T-helper 2 cell treated with Interferon-gamma antibody and Interleukin-4, amounts not matched to agents 5 μg/mL and 100 μg/mL, for 36 hours (primary cell): ENCODE data around the gene CTNNA2.

Experiments
- DNase-seq: peaks from one replicate; pipeline ENCODE4 v3.0.0; 2021; ENCODE audit warnings: low spot score
- H3K27ac Mint-ChIP-seq: one replicate; pipeline ENCODE4 v1.8.0; 2021; ENCODE audit warnings: mild to moderate bottlenecking, mixed read lengths
- H3K27me3 Mint-ChIP-seq: one replicate; pipeline ENCODE4 v1.8.0; 2021; ENCODE audit warnings: low read depth, mixed read lengths
- H3K36me3 Mint-ChIP-seq: one replicate; pipeline ENCODE4 v1.8.0; 2021; ENCODE audit warnings: low read depth, mixed read lengths
- H3K4me1 Mint-ChIP-seq: one replicate; pipeline ENCODE4 v1.8.0; 2021; ENCODE audit warnings: low read depth, mixed read lengths
- H3K4me3 Mint-ChIP-seq: one replicate; pipeline ENCODE4 v1.8.0; 2022; ENCODE audit warnings: mild to moderate bottlenecking, moderate library complexity, mixed read lengths
- H3K9me3 Mint-ChIP-seq: one replicate; pipeline ENCODE4 v1.8.0; 2021; ENCODE audit warnings: mixed read lengths

The CTNNA2 gene

DNA sequence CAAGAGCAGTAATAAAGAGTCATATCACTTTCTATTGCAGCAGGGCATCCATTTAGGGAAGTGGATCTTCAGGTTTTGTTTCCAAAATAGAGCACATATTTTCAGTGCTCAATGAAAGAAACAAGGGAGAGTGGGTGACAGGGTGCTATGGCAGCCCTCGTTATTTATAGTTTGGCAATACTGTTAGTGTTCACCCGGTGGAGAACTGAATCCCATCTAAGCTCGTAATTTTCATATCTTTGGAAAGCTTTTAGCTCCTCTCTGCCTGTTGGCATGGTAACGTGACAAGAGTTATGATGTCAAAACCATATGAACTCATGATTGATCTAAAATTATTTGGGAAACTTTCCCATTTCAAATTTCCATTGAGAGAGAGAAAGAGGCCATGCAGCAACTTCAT, 459.8 kb downstream of the CTNNA2 start:
- Mint-ChIP-seq H3K27ac (no peak overlapping the region), H3K36me3 (no peaks in the 10 kb centered on the region), H3K4me1 (no peaks in the 10 kb centered on the region), H3K27me3 (no peaks in the 10 kb centered on the region), H3K9me3 (no peaks in the 10 kb centered on the region), H3K4me3 (no peak overlapping the region)
- DNase-seq = no peak

DNA sequence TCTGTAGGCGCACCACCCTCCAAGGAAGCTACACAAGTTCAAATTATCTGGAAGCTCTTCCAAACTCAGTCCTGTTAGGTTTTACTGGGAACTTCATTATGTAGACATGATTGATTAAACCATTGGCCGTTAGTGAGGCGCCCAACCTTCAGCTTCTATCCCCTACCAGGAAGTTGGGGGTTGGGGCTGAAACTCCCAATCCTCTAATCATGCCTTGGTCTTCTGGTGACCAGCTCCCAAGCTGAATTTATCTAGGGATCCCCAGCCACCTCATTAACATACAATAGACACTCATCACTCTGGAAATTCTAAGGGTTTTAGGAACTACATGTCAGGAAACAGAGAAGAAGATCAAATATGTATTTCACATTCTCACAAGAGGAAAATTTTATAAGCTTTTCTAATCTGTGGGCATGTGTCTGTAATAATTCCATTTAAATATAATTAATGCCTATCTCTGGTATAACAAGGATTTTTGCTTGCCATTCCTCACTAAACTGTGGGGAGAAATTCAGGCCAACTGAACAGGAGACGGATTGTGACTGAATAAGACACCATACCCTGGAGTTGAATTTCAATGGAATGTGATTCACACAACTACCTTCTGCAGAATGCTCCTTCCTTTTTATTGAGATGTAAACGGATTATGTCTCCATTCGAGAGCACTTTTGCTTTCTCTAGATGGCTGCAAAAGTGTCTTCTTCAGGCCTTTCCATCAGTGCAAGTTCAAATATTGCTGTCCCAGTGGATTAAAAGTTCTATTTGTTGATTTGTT, 463.1 kb downstream of the CTNNA2 start:
- H3K4me1 Mint-ChIP-seq = no peaks in the 10 kb centered on the region
- no peak overlapping the region for H3K27ac Mint-ChIP-seq
- no peaks in the 10 kb centered on the region for H3K9me3 Mint-ChIP-seq
- no peak for DNase-seq
- no peaks in the 10 kb centered on the region for H3K36me3 Mint-ChIP-seq
- no peak overlapping the region for H3K4me3 Mint-ChIP-seq
- H3K27me3 Mint-ChIP-seq = no peaks in the 10 kb centered on the region

DNA sequence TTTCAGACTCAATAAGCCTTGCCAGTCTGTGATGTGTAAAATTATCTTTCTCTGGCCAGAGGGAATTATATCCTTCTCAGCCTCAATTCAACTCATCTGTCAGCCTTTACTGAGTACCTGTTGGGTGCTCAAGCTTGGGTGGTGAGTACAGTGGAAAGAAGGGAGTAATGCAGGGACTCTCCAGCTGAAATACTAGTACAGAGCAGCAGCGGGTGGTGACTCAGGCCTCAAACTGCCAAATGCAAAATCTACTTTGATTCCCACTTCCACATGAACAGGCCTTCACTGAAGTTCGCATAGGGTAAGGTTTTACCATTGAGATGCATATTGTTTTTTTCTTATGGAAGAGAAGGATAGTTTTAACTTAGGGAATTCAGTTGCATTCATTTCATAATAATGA, 464.9 kb downstream of the CTNNA2 start:
- H3K9me3 Mint-ChIP-seq = no peaks in the 10 kb centered on the region
- DNase-seq = no peak
- H3K4me1 Mint-ChIP-seq = no peaks in the 10 kb centered on the region
- no peaks in the 10 kb centered on the region for H3K27me3 Mint-ChIP-seq
- no peaks in the 10 kb centered on the region for H3K36me3 Mint-ChIP-seq
- H3K4me3 Mint-ChIP-seq = no peak overlapping the region
- no peak overlapping the region for H3K27ac Mint-ChIP-seq

DNA sequence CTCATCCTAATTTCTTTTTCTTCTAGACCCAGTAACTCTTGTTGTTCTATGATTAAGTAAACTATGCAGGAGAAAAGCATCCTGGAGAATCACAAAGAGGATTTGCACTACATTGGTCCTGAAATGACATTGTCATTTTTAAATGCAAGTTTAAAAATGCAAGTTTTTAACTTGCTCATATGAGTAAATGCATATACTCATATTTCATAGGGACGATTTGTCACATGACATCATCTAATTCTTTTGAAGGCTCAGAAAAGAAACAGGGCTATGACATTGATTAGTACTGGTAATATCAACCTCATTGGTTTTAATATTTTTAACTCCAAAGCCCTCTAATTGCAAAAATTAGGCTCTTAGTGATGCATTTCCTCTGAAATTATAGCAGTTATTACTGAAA, 467.3 kb downstream of the CTNNA2 start:
- no peak for DNase-seq
- Mint-ChIP-seq H3K4me3 (no peak overlapping the region), H3K27me3 (no peaks in the 10 kb centered on the region), H3K27ac (no peak overlapping the region), H3K36me3 (no peaks in the 10 kb centered on the region), H3K9me3 (no peaks in the 10 kb centered on the region), H3K4me1 (no peaks in the 10 kb centered on the region)

DNA sequence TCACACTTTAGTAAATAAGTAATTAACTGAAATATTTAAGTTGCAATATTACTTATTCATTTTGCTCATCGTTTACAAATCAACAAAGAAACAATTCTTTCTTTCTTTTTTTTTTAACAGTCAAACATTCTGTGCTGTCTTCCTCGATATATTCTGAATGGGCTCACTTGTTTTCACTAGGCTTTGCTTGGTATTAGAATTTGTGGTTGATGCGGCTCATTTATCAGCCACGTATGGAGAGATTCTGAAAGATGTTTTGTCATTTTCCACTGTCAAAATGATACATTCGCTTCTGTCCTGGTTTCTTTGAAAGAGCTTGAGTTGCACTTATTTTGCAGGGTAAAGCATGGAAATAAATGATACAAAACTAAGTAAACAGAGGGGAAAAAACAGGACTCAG, 468.0 kb downstream of the CTNNA2 start:
- no peaks in the 10 kb centered on the region for H3K9me3 Mint-ChIP-seq
- H3K36me3 Mint-ChIP-seq = no peaks in the 10 kb centered on the region
- H3K27ac Mint-ChIP-seq = no peak overlapping the region
- no peak for DNase-seq
- no peaks in the 10 kb centered on the region for H3K4me1 Mint-ChIP-seq
- no peak overlapping the region for H3K4me3 Mint-ChIP-seq
- no peaks in the 10 kb centered on the region for H3K27me3 Mint-ChIP-seq

DNA sequence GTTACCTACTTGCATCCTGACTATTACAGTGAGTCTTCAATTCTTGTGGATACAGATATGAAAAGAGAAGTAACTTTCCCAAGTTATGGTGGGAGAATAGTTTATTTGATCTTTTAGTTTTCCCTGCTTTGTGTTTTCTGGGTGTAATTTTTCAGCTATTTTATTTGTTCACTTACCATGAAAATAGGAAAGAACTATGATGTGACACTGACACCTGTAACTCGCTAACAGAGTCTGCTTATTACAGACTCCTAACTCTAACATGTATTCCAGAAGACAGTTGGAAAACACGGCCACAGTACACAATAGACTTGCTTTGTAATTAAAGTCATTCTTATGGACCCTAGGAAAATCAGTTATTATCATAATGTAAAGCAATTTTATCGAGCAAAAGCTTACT, 468.5 kb downstream of the CTNNA2 start:
- no peaks in the 10 kb centered on the region for H3K4me1 Mint-ChIP-seq
- no peak overlapping the region for H3K27ac Mint-ChIP-seq
- no peak overlapping the region for H3K4me3 Mint-ChIP-seq
- H3K27me3 Mint-ChIP-seq = no peaks in the 10 kb centered on the region
- H3K36me3 Mint-ChIP-seq = no peaks in the 10 kb centered on the region
- DNase-seq = no peak
- H3K9me3 Mint-ChIP-seq = no peaks in the 10 kb centered on the region

DNA sequence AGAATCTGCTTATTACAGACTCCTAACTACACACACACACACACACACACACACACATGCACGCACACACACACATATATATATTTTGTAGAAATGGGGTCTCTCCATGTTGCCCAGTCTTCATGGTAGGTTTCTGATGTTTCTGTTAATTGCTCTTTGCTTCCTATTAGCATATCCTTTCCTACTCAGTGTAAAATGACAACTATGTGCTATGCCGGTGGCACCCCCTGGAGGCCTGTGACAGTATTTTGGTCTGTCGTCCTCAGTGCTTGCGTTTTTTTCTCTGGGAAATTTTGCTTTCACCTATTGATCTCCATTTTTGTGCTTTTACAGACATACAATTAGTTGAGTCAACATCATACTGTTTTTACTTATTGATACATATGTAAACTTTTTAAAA, 469.6 kb downstream of the CTNNA2 start:
- H3K4me1 Mint-ChIP-seq = no peaks in the 10 kb centered on the region
- H3K27me3 Mint-ChIP-seq = no peaks in the 10 kb centered on the region
- no peak for DNase-seq
- no peaks in the 10 kb centered on the region for H3K36me3 Mint-ChIP-seq
- no peaks in the 10 kb centered on the region for H3K9me3 Mint-ChIP-seq
- no peak overlapping the region for H3K27ac Mint-ChIP-seq
- no peak overlapping the region for H3K4me3 Mint-ChIP-seq

DNA sequence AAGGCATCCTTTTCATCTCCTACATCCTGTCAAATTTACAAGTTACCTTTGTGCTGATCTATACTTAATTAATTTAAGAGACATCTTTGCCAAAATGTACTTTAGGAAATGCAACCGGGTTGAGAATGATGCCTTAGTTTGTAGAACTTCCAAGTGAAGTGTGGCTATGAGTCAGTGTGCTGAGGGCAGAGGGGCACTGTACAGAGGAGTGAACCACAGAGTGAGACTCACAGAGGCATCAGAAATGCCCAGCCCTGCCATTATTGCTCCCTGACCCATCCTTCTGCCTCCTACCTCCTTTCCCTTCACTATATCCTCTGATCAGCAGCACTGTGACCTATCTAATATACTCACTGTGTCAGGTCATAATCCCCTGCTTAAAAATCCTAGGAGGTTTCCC, 471.6 kb downstream of the CTNNA2 start:
- H3K9me3 Mint-ChIP-seq = no peaks in the 10 kb centered on the region

DNA sequence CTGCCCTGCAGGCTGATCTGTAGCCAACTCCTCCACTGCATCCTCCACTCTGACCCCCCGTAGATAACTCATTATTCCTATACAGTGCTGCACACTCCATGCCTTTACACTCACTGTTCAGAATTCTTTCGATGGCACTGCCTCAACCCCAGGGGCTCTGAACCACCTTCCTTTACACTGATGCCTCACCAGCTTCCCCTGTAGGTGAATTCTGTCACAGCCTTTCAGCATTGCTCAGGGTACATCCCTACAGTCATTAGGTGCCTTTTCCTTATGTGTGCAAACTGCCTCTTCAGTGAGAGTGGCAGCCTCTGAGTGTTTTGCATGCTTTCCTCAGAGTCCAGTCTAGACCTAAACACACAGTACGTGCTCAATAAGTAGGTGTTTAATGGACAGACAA, 472.3 kb downstream of the CTNNA2 start:
- H3K4me3 Mint-ChIP-seq = no peak overlapping the region
- no peak overlapping the region for H3K27ac Mint-ChIP-seq

More for the DNA sequence above, 471.6 kb downstream of the CTNNA2 start:
- DNase-seq = no peak
- H3K27ac Mint-ChIP-seq = no peak overlapping the region
- H3K4me3 Mint-ChIP-seq = no peak overlapping the region
- H3K27me3 Mint-ChIP-seq = no peaks in the 10 kb centered on the region
- H3K4me1 Mint-ChIP-seq = no peaks in the 10 kb centered on the region
- H3K36me3 Mint-ChIP-seq = no peaks in the 10 kb centered on the region

DNA sequence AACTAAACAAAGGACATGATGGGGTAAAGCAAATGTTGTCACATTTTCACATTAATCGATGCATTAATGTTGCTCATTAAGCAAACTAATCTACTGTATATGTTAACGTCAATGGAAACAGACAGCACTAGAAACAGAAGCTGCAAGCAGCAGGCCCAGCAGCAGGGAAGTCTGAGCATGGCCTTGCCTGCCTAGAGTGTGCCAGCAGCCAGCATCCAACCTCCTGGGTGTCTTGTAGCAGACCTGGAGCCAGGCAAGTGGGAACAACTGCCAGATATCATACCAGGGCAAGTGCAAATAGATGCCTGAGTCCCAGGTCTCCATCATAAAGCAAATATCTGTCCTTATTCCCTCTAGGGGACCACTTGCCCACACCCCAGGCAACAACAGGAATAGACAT, 472.7 kb downstream of the CTNNA2 start:
- H3K9me3 Mint-ChIP-seq = no peaks in the 10 kb centered on the region
- no peak overlapping the region for H3K27ac Mint-ChIP-seq
- no peaks in the 10 kb centered on the region for H3K36me3 Mint-ChIP-seq
- no peaks in the 10 kb centered on the region for H3K27me3 Mint-ChIP-seq
- no peak overlapping the region for H3K4me3 Mint-ChIP-seq
- DNase-seq = no peak
- H3K4me1 Mint-ChIP-seq = no peaks in the 10 kb centered on the region

More for the DNA sequence above, 472.3 kb downstream of the CTNNA2 start:
- no peaks in the 10 kb centered on the region for H3K36me3 Mint-ChIP-seq
- H3K27me3 Mint-ChIP-seq = no peaks in the 10 kb centered on the region
- no peak for DNase-seq
- no peaks in the 10 kb centered on the region for H3K9me3 Mint-ChIP-seq
- no peaks in the 10 kb centered on the region for H3K4me1 Mint-ChIP-seq

DNA sequence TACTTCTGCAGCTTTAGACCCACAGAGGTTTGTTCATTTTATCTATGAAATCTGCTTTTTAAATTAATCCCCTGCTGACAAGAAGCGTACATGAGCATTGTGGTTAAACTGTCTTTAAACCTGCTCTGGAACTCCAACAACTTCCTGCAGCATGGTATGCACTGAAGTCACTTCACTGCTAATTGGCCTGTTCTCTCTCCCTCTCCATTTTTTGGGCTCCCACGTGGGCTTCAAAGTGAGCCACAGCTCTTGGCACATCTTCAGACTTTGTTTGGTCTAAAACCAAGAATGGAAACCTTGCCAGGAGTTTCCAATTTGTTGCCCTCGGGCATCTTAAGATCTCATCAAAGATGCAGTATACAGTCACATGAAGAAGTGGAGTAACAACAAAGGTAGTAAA, 480.3 kb downstream of the CTNNA2 start:
- no peaks in the 10 kb centered on the region for H3K27me3 Mint-ChIP-seq
- H3K4me1 Mint-ChIP-seq = peaks cover 5% of the 10 kb centered on the region
- no peaks in the 10 kb centered on the region for H3K36me3 Mint-ChIP-seq
- no peak overlapping the region for H3K27ac Mint-ChIP-seq
- no peak overlapping the region for H3K4me3 Mint-ChIP-seq
- peaks cover 6% of the 10 kb centered on the region for H3K9me3 Mint-ChIP-seq
- DNase-seq = no peak

DNA sequence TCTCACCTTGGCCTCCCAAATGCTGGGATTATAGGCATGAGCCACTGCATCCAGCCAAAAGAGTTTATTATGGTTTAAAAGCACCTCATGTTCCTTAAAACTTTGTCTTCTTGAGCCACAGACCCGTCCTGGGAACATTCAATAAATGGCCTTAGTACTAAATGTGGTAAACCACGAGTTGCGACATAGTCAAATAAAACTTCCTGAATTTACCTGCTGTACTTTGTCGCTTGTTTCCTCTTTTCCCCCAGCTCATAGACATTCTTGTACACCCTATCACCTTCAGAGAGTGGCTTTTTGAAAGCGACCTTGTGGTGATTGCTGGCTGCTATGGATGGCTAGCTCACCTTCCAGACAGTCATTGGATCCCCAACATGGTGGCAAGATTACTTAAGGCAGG, 481.3 kb downstream of the CTNNA2 start:
- peaks cover 6% of the 10 kb centered on the region for H3K9me3 Mint-ChIP-seq
- H3K36me3 Mint-ChIP-seq = no peaks in the 10 kb centered on the region
- H3K4me3 Mint-ChIP-seq = no peak overlapping the region
- H3K4me1 Mint-ChIP-seq = peaks cover 5% of the 10 kb centered on the region
- DNase-seq = no peak
- H3K27ac Mint-ChIP-seq = no peak overlapping the region
- H3K27me3 Mint-ChIP-seq = no peaks in the 10 kb centered on the region

DNA sequence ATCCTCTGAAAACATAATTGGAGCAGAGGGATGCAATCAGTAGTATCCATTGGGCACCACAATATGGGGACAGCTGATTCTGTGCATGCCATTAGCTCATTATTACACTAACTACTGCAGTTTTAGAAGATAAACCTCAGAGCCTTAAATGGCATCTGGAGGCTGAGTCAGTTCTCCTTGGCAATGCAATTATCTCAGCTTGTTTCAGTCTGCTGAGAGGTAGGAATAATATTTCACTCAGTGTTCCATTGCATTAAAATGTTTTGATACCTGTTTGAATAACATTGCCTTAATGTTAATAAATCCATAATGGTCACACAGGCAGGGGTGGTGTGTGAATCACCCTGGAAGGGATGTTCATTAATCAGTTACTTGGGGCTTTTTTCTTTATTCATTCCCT, 482.1 kb downstream of the CTNNA2 start:
- H3K27me3 Mint-ChIP-seq = no peaks in the 10 kb centered on the region
- DNase-seq = no peak

DNA sequence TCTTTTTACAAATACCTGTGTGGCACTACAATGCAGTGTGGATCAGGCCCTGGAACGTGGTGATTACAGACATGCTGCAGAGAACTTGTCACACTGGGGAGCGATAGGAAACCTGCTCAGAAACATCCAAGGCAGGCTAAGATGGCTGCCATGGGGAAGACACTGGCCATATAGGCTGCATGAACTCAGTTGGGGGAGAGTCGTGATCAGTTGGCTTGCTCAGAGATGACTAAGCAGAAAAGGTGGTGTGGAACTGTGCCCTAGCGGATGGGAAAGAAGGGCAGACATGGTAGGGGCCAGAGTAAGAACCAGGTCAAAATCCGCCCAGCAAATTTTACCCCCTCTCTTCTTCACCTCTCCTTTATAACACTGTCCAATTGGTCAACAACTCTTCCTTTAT, 483.9 kb downstream of the CTNNA2 start:
- DNase-seq = no peak
- H3K4me1 Mint-ChIP-seq = peaks cover 5% of the 10 kb centered on the region
- no peak overlapping the region for H3K4me3 Mint-ChIP-seq
- peaks cover 6% of the 10 kb centered on the region for H3K9me3 Mint-ChIP-seq
- no peaks in the 10 kb centered on the region for H3K36me3 Mint-ChIP-seq
- H3K27ac Mint-ChIP-seq = no peak overlapping the region
- H3K27me3 Mint-ChIP-seq = no peaks in the 10 kb centered on the region

More for the DNA sequence above, 482.1 kb downstream of the CTNNA2 start:
- Mint-ChIP-seq H3K4me1 (peaks cover 5% of the 10 kb centered on the region), H3K27ac (no peak overlapping the region), H3K4me3 (no peak overlapping the region), H3K36me3 (no peaks in the 10 kb centered on the region), H3K9me3 (peaks cover 6% of the 10 kb centered on the region)

DNA sequence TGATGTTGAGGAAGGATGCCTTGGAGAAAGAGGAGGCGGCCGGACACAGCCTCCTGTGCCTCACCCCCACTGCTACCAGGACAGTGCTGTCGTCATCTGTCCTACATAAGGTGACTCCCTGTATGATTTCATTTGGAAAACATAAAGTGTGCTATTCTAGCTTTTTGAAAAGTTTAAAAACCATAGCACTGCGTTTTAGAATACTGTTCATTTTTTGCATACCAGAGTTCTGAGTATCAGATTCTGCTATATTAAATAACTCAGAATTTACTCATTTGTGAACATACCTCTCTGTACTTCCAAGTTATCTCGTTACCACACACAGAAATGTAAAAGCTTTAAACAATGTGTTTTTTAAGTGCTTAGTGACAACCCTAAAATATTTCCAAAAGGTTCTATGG, 488.9 kb downstream of the CTNNA2 start:
- Mint-ChIP-seq H3K36me3 (no peaks in the 10 kb centered on the region), H3K27me3 (no peaks in the 10 kb centered on the region), H3K27ac (no peak overlapping the region), H3K4me1 (no peaks in the 10 kb centered on the region), H3K9me3 (no peaks in the 10 kb centered on the region), H3K4me3 (no peak overlapping the region)
- no peak for DNase-seq
